Erythroblast (primary cell): ENCODE data around the gene CDCA3.
"Not testable (repeated sequence)": the region's sequence is repeated elsewhere in the genome, so short reads cannot be mapped to it uniquely, and the experiment has no call there.

Experiments used
- GATA1 ChIP-seq: IDR thresholded peaks from 2 replicates; pipeline ENCODE4 v1.6.1; 2011; ENCODE audit warnings: low read depth, mild to moderate bottlenecking, control low read depth, low read length, moderate library complexity
- POLR2A ChIP-seq: IDR thresholded peaks from 2 replicates; pipeline ENCODE4 v1.6.1; 2011; ENCODE audit warnings: mild to moderate bottlenecking, low read length

- TF ChIP-seq POLR2A, GATA1: not testable (repeated sequence)
Observed at GRCh38 chr12:6886206-6886999, 35.3 kb upstream of the CDCA3 start.
